ENCODE measurements around the gene OR51A4. TPM values are rescaled to one million over a fixed set of nuclear protein-coding genes. Genes with fewer than 3 reads are reported as not detected.
A peak's percentile ranks its signal among the peaks of the same experiment; 100 is the strongest.
"Not testable (repeated sequence)": the region's sequence is repeated elsewhere in the genome, so short reads cannot be mapped to it uniquely, and the experiment has no call there.

The OR51A4 gene
- not detected for polyA plus RNA-seq (2012; ENCODE audit: insufficient read depth, insufficient read length)

- DNase-seq (ENCODE audit: low read depth, low spot score), result no peak
- no peak within 1 kb of the TSS for H3K4me3 ChIP-seq (ENCODE audit: low read length)
Measured at GRCh38 chr11:4947505-4947904, at the start of gene OR51A4. OR51A4 (minus strand) TSS chr11:4947605; CDS start chr11:4947100, 505 bp downstream.

GRCh38 chr11:4994551-4994950 is 47.1 kb upstream of the OR51A4 start, which contains the start of gene OR51L1:
OR51L1 (plus strand) TSS chr11:4994851; CDS start chr11:4998983, 4,132 bp downstream.
- DNase-seq (ENCODE audit: low read depth, low spot score), result no peak
- H3K4me3 ChIP-seq (ENCODE audit: low read length), result no peak within 1 kb of the TSS

- peak; percentile 20 for DNase-seq (ENCODE audit: low read depth, low spot score)
Measured at GRCh38 chr11:4991060-4991459, 43.7 kb upstream of the OR51A4 start.

GRCh38 chr11:4983841-4984240 is 36.4 kb upstream of the OR51A4 start:
- H3K4me3 ChIP-seq (ENCODE audit: low read length), result no peak overlapping the region
- DNase-seq (ENCODE audit: low read depth, low spot score), result no peak

More at GRCh38 chr11:4991060-4991459, 43.7 kb upstream of the OR51A4 start:
- H3K4me3 ChIP-seq (ENCODE audit: low read length), result no peak overlapping the region

GRCh38 chr11:4982678-4983077 is 35.3 kb upstream of the OR51A4 start:
- no peak for DNase-seq (ENCODE audit: low read depth, low spot score)
- H3K4me3 ChIP-seq (ENCODE audit: low read length), result no peak overlapping the region

GRCh38 chr11:4979036-4979435 is 31.6 kb upstream of the OR51A4 start:
- no peak for DNase-seq (ENCODE audit: low read depth, low spot score)
- no peak overlapping the region for H3K4me3 ChIP-seq (ENCODE audit: low read length)

- no peak overlapping the region for H3K4me3 ChIP-seq (ENCODE audit: low read length)
- DNase-seq (ENCODE audit: low read depth, low spot score), result no peak
Measured at GRCh38 chr11:4975436-4975835, 28.0 kb upstream of the OR51A4 start.

- H3K4me3 ChIP-seq (ENCODE audit: low read length), result no peak overlapping the region
- DNase-seq (ENCODE audit: low read depth, low spot score), result no peak
Measured at GRCh38 chr11:4962816-4963215, 15.4 kb upstream of the OR51A4 start.

- no peak overlapping the region for H3K4me3 ChIP-seq (ENCODE audit: low read length)
- no peak for DNase-seq (ENCODE audit: low read depth, low spot score)
Measured at GRCh38 chr11:4960877-4961276, 13.5 kb upstream of the OR51A4 start.

GRCh38 chr11:4957396-4957795 is 10.0 kb upstream of the OR51A4 start:
- no peak overlapping the region for H3K4me3 ChIP-seq (ENCODE audit: low read length)
- DNase-seq (ENCODE audit: low read depth, low spot score), result no peak

GRCh38 chr11:4955613-4956012 is 8.2 kb upstream of the OR51A4 start, which contains the start of gene OR51A2:
OR51A2 (minus strand) TSS chr11:4955713; CDS start chr11:4955713, 0 bp downstream.
- not testable (repeated sequence) for DNase-seq (ENCODE audit: low read depth, low spot score); H3K4me3 ChIP-seq (ENCODE audit: low read length)

GRCh38 chr11:4936745-4937144 is 10.7 kb downstream of the OR51A4 start:
- no peak overlapping the region for H3K4me3 ChIP-seq (ENCODE audit: low read length)
- DNase-seq (ENCODE audit: low read depth, low spot score), result no peak

GRCh38 chr11:4932751-4933150 is 14.7 kb downstream of the OR51A4 start:
- no peak for DNase-seq (ENCODE audit: low read depth, low spot score)
- H3K4me3 ChIP-seq (ENCODE audit: low read length), result no peak overlapping the region

- DNase-seq (ENCODE audit: low read depth, low spot score), result no peak
- H3K4me3 ChIP-seq (ENCODE audit: low read length), result no peak overlapping the region
Measured at GRCh38 chr11:4926608-4927007, 20.8 kb downstream of the OR51A4 start.

- H3K4me3 ChIP-seq (ENCODE audit: low read length), result no peak within 1 kb of the TSS
- no peak for DNase-seq (ENCODE audit: low read depth, low spot score)
Measured at GRCh38 chr11:4924239-4924638, 23.2 kb downstream of the OR51A4 start, which contains the start of gene OR51G1. OR51G1 (minus strand) TSS chr11:4924339; CDS start chr11:4924339, 0 bp downstream.

- DNase-seq (ENCODE audit: low read depth, low spot score), result no peak
- no peak overlapping the region for H3K4me3 ChIP-seq (ENCODE audit: low read length)
Measured at GRCh38 chr11:4922304-4922703, 25.1 kb downstream of the OR51A4 start.

GRCh38 chr11:4921796-4922195 is 25.6 kb downstream of the OR51A4 start:
- no peak for DNase-seq (ENCODE audit: low read depth, low spot score)

GRCh38 chr11:4919250-4919649 is 28.2 kb downstream of the OR51A4 start, which contains the start of gene OR51G2:
OR51G2 (minus strand) TSS chr11:4919350; CDS start chr11:4915663, 3,687 bp downstream.
- no peak for DNase-seq (ENCODE audit: low read depth, low spot score)
- no peak within 1 kb of the TSS for H3K4me3 ChIP-seq (ENCODE audit: low read length)

More at GRCh38 chr11:4921796-4922195, 25.6 kb downstream of the OR51A4 start:
- no peak overlapping the region for H3K4me3 ChIP-seq (ENCODE audit: low read length)

- DNase-seq (ENCODE audit: low read depth, low spot score), result no peak
- no peak overlapping the region for H3K4me3 ChIP-seq (ENCODE audit: low read length)
Measured at GRCh38 chr11:4916581-4916980, 30.8 kb downstream of the OR51A4 start.

GRCh38 chr11:4903484-4903883 is 43.9 kb downstream of the OR51A4 start, which contains the start of gene OR51A7:
OR51A7 (plus strand) TSS chr11:4903783; CDS start chr11:4907370, 3,587 bp downstream.
- no peak within 1 kb of the TSS for H3K4me3 ChIP-seq (ENCODE audit: low read length)
- DNase-seq (ENCODE audit: low read depth, low spot score), result no peak

All from Jurkat, Clone E6-1 (cell line).